HCT116 (cell line): ENCODE measurements around the gene GNA15.

Source experiments
- CTCF ChIP-seq, 3 experiments: fragments of 200-600 bp in 1 of 3; sonication (generic) in 1 of 3; IDR thresholded peaks in 2 of 3; conservative IDR thresholded peaks in 1 of 3; 2 replicates each; pipeline ENCODE4 v1.5.1; 2012 to 2017; ENCODE audit warnings: low read depth in 2 of 3, low read length in 2 of 3, antibody characterized with exemption in 1 of 3, borderline replicate concordance in 1 of 3, control low read depth in 1 of 3, mild to moderate bottlenecking in 1 of 3, mixed read lengths in 1 of 3, mixed run types in 1 of 3, moderate library complexity in 1 of 3; ENCODE audit not compliant: insufficient read depth in 1 of 3
- EZH2 ChIP-seq: fragments of 200-600 bp; sonication (generic); IDR thresholded peaks from 2 replicates; pipeline ENCODE4 v1.6.1; 2017; ENCODE audit warnings: antibody characterized with exemption, mixed run types
- MAX ChIP-seq: IDR thresholded peaks from 2 replicates; pipeline ENCODE4 v1.6.1; 2012
- POLR2A ChIP-seq: IDR thresholded peaks from 2 replicates; pipeline ENCODE4 v1.7.0; 2011; ENCODE audit warnings: borderline replicate concordance; ENCODE audit not compliant: insufficient read depth, insufficient read length; ENCODE audit errors: extremely low read depth
- POLR2AphosphoS5 ChIP-seq: IDR thresholded peaks from 2 replicates; pipeline ENCODE4 v1.6.1; 2011; ENCODE audit warnings: mild to moderate bottlenecking, low read depth, low read length, moderate library complexity
- SIN3A ChIP-seq: IDR thresholded peaks from 2 replicates; pipeline ENCODE4 v1.6.1; 2012; ENCODE audit warnings: low read depth
- SP1 ChIP-seq: IDR thresholded peaks from 2 replicates; pipeline ENCODE4 v1.6.1; 2012; ENCODE audit warnings: low read depth
- SRF ChIP-seq: IDR thresholded peaks from 2 replicates; pipeline ENCODE4 v1.6.1; 2012; ENCODE audit warnings: low read depth
- YY1 ChIP-seq: IDR thresholded peaks from 2 replicates; pipeline ENCODE4 v1.6.1; 2011; ENCODE audit warnings: low read length, low read depth, moderate library complexity, mild to moderate bottlenecking; ENCODE audit not compliant: insufficient replicate concordance; ENCODE audit errors: extremely low read depth

GRCh38 chr19:3123956-3124355, 11.9 kb upstream of the GNA15 start:
- no peak for TF ChIP-seq CTCF (IDR thresholded peaks at IDR 0.05 in 2 of 3, conservative IDR thresholded peaks at IDR 0.05 in 1 of 3; ENCODE audit: borderline replicate concordance in 1 of 3, insufficient read depth in 1 of 3, low read depth in 2 of 3, low read length in 2 of 3)
- TF ChIP-seq POLR2A, result no peak
- 0 out of 2 replicates have a peak, but pooled peaks have one; percentile 13 for TF ChIP-seq POLR2AphosphoS5
- TF ChIP-seq EZH2, result no peak
- no peak for TF ChIP-seq SIN3A
- TF ChIP-seq SP1, result no peak
- TF ChIP-seq YY1, result no peak
- no peak for TF ChIP-seq MAX
- no peak for TF ChIP-seq SRF
